Stimulated activated CD8-positive, alpha-beta memory T cell treated with anti-CD3 and anti-CD28 coated beads, Interleukin-4, amount 100 ng/mL, for 24 hours (primary cell): Measurements from ENCODE around the gene PLRG1.
A peak's percentile ranks its signal among the peaks of the same experiment; 100 is the strongest.
"Not testable (repeated sequence)": the region's sequence is repeated elsewhere in the genome, so short reads cannot be mapped to it uniquely, and the experiment has no call there.

ENCODE experiments used
- DNase-seq: peaks from one replicate; pipeline ENCODE4 v3.0.0-alpha.2; 2020; ENCODE audit warnings: low read depth

Gene PLRG1

GRCh38 chr4:154549894-154550790 is at the start of gene PLRG1:
PLRG1 (minus strand) TSS chr4:154550400; CDS start chr4:154550308, 92 bp downstream.
- DNase-seq = peak; percentile 94

- DNase-seq = no peak
Observed at GRCh38 chr4:154597798-154598774, 47.9 kb upstream of the PLRG1 start.

- not testable (repeated sequence) for DNase-seq
Observed at GRCh38 chr4:154597281-154597680, 47.1 kb upstream of the PLRG1 start.

- no peak for DNase-seq
Observed at GRCh38 chr4:154595807-154596206, 45.6 kb upstream of the PLRG1 start.

GRCh38 chr4:154594343-154594742 is 44.1 kb upstream of the PLRG1 start:
- DNase-seq = not testable (repeated sequence)

- no peak for DNase-seq
Observed at GRCh38 chr4:154593868-154594267, 43.7 kb upstream of the PLRG1 start.

- no peak for DNase-seq
Observed at GRCh38 chr4:154591890-154592289, 41.7 kb upstream of the PLRG1 start.

GRCh38 chr4:154590329-154591006 is 40.3 kb upstream of the PLRG1 start, which contains the start of gene FGA:
FGA (minus strand) TSS chr4:154590742; CDS start chr4:154590687, 55 bp downstream.
- no peak for DNase-seq

- DNase-seq = no peak
Observed at GRCh38 chr4:154589296-154590197, 39.3 kb upstream of the PLRG1 start.

GRCh38 chr4:154588198-154588597 is 38.0 kb upstream of the PLRG1 start:
- no peak for DNase-seq

GRCh38 chr4:154586296-154587033 is 36.3 kb upstream of the PLRG1 start:
- no peak for DNase-seq

GRCh38 chr4:154585369-154586018 is 35.3 kb upstream of the PLRG1 start:
- DNase-seq = no peak

- no peak for DNase-seq
Observed at GRCh38 chr4:154584259-154584658, 34.1 kb upstream of the PLRG1 start.

GRCh38 chr4:154583677-154584076 is 33.5 kb upstream of the PLRG1 start:
- DNase-seq = no peak

- no peak for DNase-seq
Observed at GRCh38 chr4:154583230-154583629, 33.0 kb upstream of the PLRG1 start.

- DNase-seq = no peak
Observed at GRCh38 chr4:154582723-154583122, 32.5 kb upstream of the PLRG1 start.

GRCh38 chr4:154579927-154580326 is 29.7 kb upstream of the PLRG1 start:
- DNase-seq = no peak

GRCh38 chr4:154578919-154579318 is 28.7 kb upstream of the PLRG1 start:
- no peak for DNase-seq

- no peak for DNase-seq
Observed at GRCh38 chr4:154577324-154577723, 27.1 kb upstream of the PLRG1 start.

GRCh38 chr4:154574311-154574710 is 24.1 kb upstream of the PLRG1 start:
- no peak for DNase-seq
